Neural progenitor cell (in vitro differentiated cells): ENCODE data around the gene PLP2.

Experiments used
- CTCF ChIP-seq: fragments of 200-600 bp; sonication (generic); IDR thresholded peaks from 2 replicates; pipeline ENCODE4 v1.5.1; 2017; ENCODE audit warnings: antibody characterized with exemption, mild to moderate bottlenecking
- EZH2 ChIP-seq: fragments of 200-600 bp; sonication (generic); IDR thresholded peaks from 2 replicates; pipeline ENCODE4 v1.6.1; 2017; ENCODE audit warnings: antibody characterized with exemption, mild to moderate bottlenecking, moderate library complexity

GRCh38 chrX:49157194-49157593 is 14.5 kb upstream of the PLP2 start:
- TF ChIP-seq CTCF (no peak), EZH2 (no peak)
